ENCODE data around the gene HLA-DQA1.
"Not testable (repeated sequence)": the region's sequence is repeated elsewhere in the genome, so short reads cannot be mapped to it uniquely, and the experiment has no call there.

GRCh38 chr6:32674123-32674522 lies 36.9 kb downstream of the HLA-DQA1 start:
- not testable (repeated sequence) for TF ChIP-seq SP1 (IDR thresholded peaks at IDR 0.05); PKNOX1 (IDR thresholded peaks at IDR 0.05); FOXK2 (IDR thresholded peaks at IDR 0.05); FOXM1 (IDR thresholded peaks at IDR 0.05; ENCODE audit: borderline replicate concordance); ZNF384 (IDR thresholded peaks at IDR 0.05); BHLHE40 (IDR thresholded peaks at IDR 0.05; ENCODE audit: borderline replicate concordance); LEF1 (IDR thresholded peaks at IDR 0.05; ENCODE audit: borderline replicate concordance); FOXA1 (IDR thresholded peaks at IDR 0.05)

Data from HEK293T (cell line).